Kidney (tissue), 14 donors: ENCODE measurements around the gene FDCSP. TPM values are rescaled to one million over a fixed set of nuclear protein-coding genes. Genes with fewer than 3 reads are reported as not detected.
"Not testable (repeated sequence)": the region's sequence is repeated elsewhere in the genome, so short reads cannot be mapped to it uniquely, and the experiment has no call there.

Experiments
- DNase-seq, 5 donors: peaks; one replicate each; pipeline ENCODE4 v3.0.0-alpha.2; 2013 to 2020
- FAIRE-seq: peaks from 2 replicates; lab custom pipeline; 2012; peaks lifted over from hg19 to GRCh38; lab: Jason Lieb, UNC
- H3K27ac ChIP-seq, 2 donors: one replicate each; pipeline ENCODE4 v1.7.0; 2013; ENCODE audit warnings: low read depth in 2 of 2, low read length in 2 of 2, inconsistent platforms in 1 of 2
- H3K27me3 ChIP-seq: one replicate; pipeline ENCODE4 v1.7.1; 2013; ENCODE audit warnings: low read length, inconsistent platforms; ENCODE audit not compliant: control insufficient read depth, insufficient read depth
- H3K36me3 ChIP-seq, 3 donors: one replicate each; pipeline versions ENCODE4 v1.7.0 to v1.7.1; 2013; ENCODE audit warnings: low read length in 3 of 3, control low read depth in 1 of 3, inconsistent platforms in 1 of 3; ENCODE audit not compliant: insufficient read depth in 3 of 3, control insufficient read depth in 2 of 3
- H3K4me1 ChIP-seq, 3 donors: one replicate each; pipeline versions ENCODE4 v1.7.0 to v1.7.1; 2013; ENCODE audit warnings: low read length in 3 of 3, inconsistent platforms in 1 of 3, low read depth in 1 of 3; ENCODE audit not compliant: control insufficient read depth in 2 of 3, insufficient read depth in 2 of 3
- H3K4me3 ChIP-seq, 3 donors: one replicate each; pipeline versions ENCODE4 v1.7.0 to v1.8.1; 2013; ENCODE audit warnings: low read length in 3 of 3, control low read depth in 1 of 3, inconsistent platforms in 1 of 3
- H3K9ac ChIP-seq, 3 donors: one replicate each; pipeline versions ENCODE4 v1.7.0 to v1.7.1; 2013; ENCODE audit warnings: low read length in 3 of 3, control low read depth in 1 of 3, inconsistent platforms in 1 of 3
- H3K9me3 ChIP-seq, 3 donors: one replicate each; pipeline versions ENCODE4 v1.7.0 to v1.7.1; 2013; ENCODE audit warnings: low read length in 3 of 3, control low read depth in 1 of 3, inconsistent platforms in 1 of 3; ENCODE audit not compliant: control insufficient read depth in 2 of 3, insufficient read depth in 1 of 3
- intact Hi-C: fragments of 100-400 bp; cut with DNase I; formaldehyde crosslinking; loops from one replicate; pipeline ENCODE4 v1.11.1; 2022
- polyA plus RNA-seq: library from polyadenylated mRNA; stranded (reverse); fragments of 350-450 nt; fragmentation: Illumina TruSeq; extraction: RNeasy Lipid Tissue Mini Kit (QIAGEN cat#74804); gene quantifications from one replicate; pipeline ENCODE4 v1.2.3, GENCODE V29; 2014; ENCODE audit warnings: low read depth, low replicate concordance; ENCODE audit not compliant: insufficient read depth
- total RNA-seq: library from RNA; stranded (reverse); fragmentation: NEBNext Ultra II Directional; extraction: Animal tissue kit (Norgen Biotek cat#: 25700); gene quantifications from one replicate; pipeline ENCODE4 v1.2.1, GENCODE V29; 2021
- TF ChIP-seq, protein P1 (sequence below): IDR thresholded peaks from 3 replicates; pipeline ENCODE4 v1.5.1; 2012; ENCODE audit warnings: mild to moderate bottlenecking, moderate library complexity, borderline replicate concordance; ENCODE audit not compliant: insufficient read depth; ENCODE audit errors: extremely low read depth
- donor health status: control.
- donor health status: control.
- donor health status: control.
- donor health status: control.
- donor health status: control.
- donor health status: DM: yes; HTN: yes; CAD: no.
- donor health status: Normal renal cell carcinoma (clear cell type).

The FDCSP gene
- total and polyA plus RNA-seq, 2 donors from 2014 or later: 0.50 TPM; not detected in 1

DNA sequence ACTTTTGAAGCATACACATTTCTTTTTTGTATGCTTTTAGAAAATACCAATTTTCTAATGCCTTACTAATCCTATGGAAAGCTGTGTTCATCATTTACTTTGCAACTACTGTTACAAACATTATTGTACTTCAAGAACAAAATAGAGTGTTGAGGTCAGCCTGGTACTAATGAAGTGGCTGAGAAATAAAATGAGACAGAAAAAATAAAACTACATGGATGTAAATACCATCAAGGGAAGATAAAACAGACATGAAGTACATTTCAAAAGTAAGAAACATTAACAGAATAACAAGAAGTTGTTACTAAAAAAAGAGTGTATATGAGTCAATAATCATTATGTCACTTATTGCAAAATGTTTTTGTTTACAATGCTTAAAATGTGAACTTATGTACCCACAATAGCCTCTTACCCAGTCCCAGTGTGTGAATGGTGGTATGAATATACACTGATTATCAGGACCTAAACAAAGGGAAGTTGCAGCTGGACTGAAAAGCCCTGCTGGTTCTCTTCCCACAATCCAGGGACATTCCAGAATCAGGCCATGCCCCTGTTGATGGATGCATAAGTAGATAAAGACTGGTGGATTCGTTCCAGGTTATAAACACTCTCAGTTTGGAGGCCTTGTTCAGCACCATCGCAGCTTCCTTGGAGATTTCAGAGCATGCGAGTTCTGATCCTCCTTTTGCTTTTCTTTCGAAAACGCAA, 14.1 kb downstream of the FDCSP start:
- TF ChIP-seq, protein P1, sequence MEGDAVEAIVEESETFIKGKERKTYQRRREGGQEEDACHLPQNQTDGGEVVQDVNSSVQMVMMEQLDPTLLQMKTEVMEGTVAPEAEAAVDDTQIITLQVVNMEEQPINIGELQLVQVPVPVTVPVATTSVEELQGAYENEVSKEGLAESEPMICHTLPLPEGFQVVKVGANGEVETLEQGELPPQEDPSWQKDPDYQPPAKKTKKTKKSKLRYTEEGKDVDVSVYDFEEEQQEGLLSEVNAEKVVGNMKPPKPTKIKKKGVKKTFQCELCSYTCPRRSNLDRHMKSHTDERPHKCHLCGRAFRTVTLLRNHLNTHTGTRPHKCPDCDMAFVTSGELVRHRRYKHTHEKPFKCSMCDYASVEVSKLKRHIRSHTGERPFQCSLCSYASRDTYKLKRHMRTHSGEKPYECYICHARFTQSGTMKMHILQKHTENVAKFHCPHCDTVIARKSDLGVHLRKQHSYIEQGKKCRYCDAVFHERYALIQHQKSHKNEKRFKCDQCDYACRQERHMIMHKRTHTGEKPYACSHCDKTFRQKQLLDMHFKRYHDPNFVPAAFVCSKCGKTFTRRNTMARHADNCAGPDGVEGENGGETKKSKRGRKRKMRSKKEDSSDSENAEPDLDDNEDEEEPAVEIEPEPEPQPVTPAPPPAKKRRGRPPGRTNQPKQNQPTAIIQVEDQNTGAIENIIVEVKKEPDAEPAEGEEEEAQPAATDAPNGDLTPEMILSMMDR: no peak
- no peaks in the 10 kb centered on the region for H3K27me3 ChIP-seq
- intact Hi-C loops: no loop called here
- no peaks in the 10 kb centered on the region for H3K4me1 ChIP-seq
- DNase-seq (peak in 1 of 5 donors; percentile 19), FAIRE-seq (no peak)
- no peak overlapping the region for H3K27ac ChIP-seq
- no peaks in the 10 kb centered on the region for H3K9me3 ChIP-seq
- no peak overlapping the region for H3K9ac ChIP-seq
- no peak overlapping the region for H3K4me3 ChIP-seq
- no peaks in the 10 kb centered on the region for H3K36me3 ChIP-seq

- H3K4me1 ChIP-seq, H3K9ac ChIP-seq, DNase-seq, H3K27ac ChIP-seq, H3K27me3 ChIP-seq, H3K9me3 ChIP-seq, H3K4me3 ChIP-seq, FAIRE-seq, intact Hi-C loops, H3K36me3 ChIP-seq: not testable (repeated sequence)
Measured at GRCh38 chr4:70242297-70242696, 16.4 kb downstream of the FDCSP start, which contains the start of gene CSN3. Gene CSN3 (plus strand): TSS chr4:70242597. CDS start chr4:70244820, 2,223 bp downstream.

DNA sequence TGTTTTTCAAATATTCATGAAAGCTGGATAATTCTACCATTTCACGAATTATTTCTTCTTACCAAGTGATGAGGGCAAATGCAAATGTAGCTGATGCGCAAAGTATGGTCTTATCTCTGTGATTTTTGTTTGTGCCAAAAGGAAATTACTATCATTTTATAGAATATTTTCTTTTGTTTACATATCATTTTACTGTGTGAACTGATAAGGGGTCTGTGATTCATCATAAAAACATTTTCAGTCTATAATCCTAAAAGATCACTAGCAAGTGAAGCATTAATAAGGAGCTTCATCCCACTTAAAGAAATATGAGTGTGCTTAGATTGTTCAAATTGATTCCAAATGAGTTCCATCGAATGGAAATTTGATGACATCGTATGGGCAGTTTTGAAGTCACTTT, 17.2 kb downstream of the FDCSP start:
- no peaks in the 10 kb centered on the region for H3K36me3 ChIP-seq
- no peak overlapping the region for H3K4me3 ChIP-seq
- H3K9me3 ChIP-seq: no peaks in the 10 kb centered on the region
- TF ChIP-seq, protein P1: no peak
- H3K9ac ChIP-seq: no peak overlapping the region
- no peaks in the 10 kb centered on the region for H3K4me1 ChIP-seq
- no peak overlapping the region for H3K27ac ChIP-seq
- no peaks in the 10 kb centered on the region for H3K27me3 ChIP-seq
- DNase-seq: no peak
- FAIRE-seq: no peak
- intact Hi-C loops: no loop called here

DNA sequence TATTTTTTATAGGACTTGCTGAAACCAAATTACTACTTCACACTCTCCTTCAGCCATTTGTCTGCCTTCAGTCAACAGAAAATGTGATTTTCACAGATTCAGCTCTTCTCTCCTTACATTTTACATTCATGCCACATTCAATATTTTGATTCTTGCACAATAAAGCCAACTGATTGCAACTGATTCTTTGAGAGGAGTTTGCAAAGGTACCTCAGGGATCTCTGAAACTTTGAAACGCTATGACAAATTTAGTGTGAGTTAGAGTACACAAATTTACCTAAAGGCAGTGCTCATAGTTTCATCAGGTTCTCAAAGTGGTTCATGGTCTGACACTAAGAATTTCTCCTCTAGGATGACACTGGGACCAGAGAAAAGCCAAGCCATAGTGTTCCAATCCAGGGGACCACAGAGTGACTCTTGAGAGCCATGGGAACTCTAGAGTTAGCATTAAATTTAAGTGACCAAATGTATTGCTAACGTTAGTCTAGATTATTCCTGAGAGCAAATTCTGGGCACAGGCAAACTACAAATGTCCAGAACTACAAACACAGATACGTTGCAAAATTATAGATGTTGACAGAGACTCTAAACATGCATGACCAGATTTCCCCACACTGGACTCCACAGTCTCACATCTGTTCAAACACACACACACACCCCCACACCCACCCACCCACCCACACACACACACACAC, 25.5 kb downstream of the FDCSP start:
- FAIRE-seq: no peak
- Histone ChIP-seq H3K4me1 (no peaks in the 10 kb centered on the region), H3K36me3 (no peaks in the 10 kb centered on the region), H3K27me3 (no peaks in the 10 kb centered on the region), H3K9ac (no peak overlapping the region), H3K9me3 (no peaks in the 10 kb centered on the region), H3K27ac (no peak overlapping the region), H3K4me3 (no peak overlapping the region)
- DNase-seq: no peak
- intact Hi-C loops: no loop called here
- TF ChIP-seq, protein P1: no peak
